Naive B cell (primary cell): ENCODE measurements around the gene CHRNE. TPM values are rescaled to one million over a fixed set of nuclear protein-coding genes. Genes with fewer than 3 reads are reported as not detected.

Source experiments
- ATAC-seq, 2 donors: fragments of 150-1000 bp; cut with Tn5 transposase; 2 replicates each; pipeline ENCODE4 v1.10.0; 2021; ENCODE audit warnings: low read depth in 2 of 2, mild to moderate bottlenecking in 2 of 2, moderate library complexity in 2 of 2
- DNase-seq: peaks from one replicate; pipeline ENCODE4 v3.0.0; 2022
- H3K27ac Mint-ChIP-seq, 6 donors: one replicate each; pipeline ENCODE4 v1.8.0; 2020 to 2022; ENCODE audit warnings: mild to moderate bottlenecking in 6 of 6, mixed read lengths in 6 of 6, moderate library complexity in 5 of 6, inconsistent platforms in 2 of 6
- H3K27me3 Mint-ChIP-seq, 3 donors: one replicate each; pipeline ENCODE4 v1.8.0; 2021 to 2022; ENCODE audit warnings: mixed read lengths in 3 of 3, mild to moderate bottlenecking in 1 of 3
- H3K36me3 Mint-ChIP-seq, 2 donors: one replicate each; pipeline ENCODE4 v1.8.0; 2020 to 2022; ENCODE audit warnings: mixed read lengths in 2 of 2, inconsistent platforms in 1 of 2, mild to moderate bottlenecking in 1 of 2
- H3K4me1 Mint-ChIP-seq, 3 donors: one replicate each; pipeline ENCODE4 v1.8.0; 2020 to 2022; ENCODE audit warnings: mixed read lengths in 3 of 3, inconsistent platforms in 1 of 3, mild to moderate bottlenecking in 1 of 3, moderate library complexity in 1 of 3
- H3K4me3 Mint-ChIP-seq, 8 donors: one replicate each; pipeline ENCODE4 v1.8.0; 2020 to 2022; ENCODE audit warnings: mild to moderate bottlenecking in 8 of 8, mixed read lengths in 8 of 8, moderate library complexity in 8 of 8, inconsistent platforms in 2 of 8
- H3K9me3 Mint-ChIP-seq, 7 donors: one replicate each; pipeline ENCODE4 v1.8.0; 2020 to 2022; ENCODE audit warnings: mixed read lengths in 7 of 7, mild to moderate bottlenecking in 5 of 7, inconsistent platforms in 2 of 7, moderate library complexity in 1 of 7
- polyA plus RNA-seq, 6 donors: library from polyadenylated mRNA; unstranded; fragments of 300-500 nt; fragmentation: Illumina TruSeq; gene quantifications; one replicate each; pipeline ENCODE4 v1.2.3, GENCODE V29; 2021; ENCODE audit warnings: low read depth in 6 of 6

Gene CHRNE
- polyA plus RNA-seq, 6 donors from 2014 or later: 0.18 to 0.59 (median 0.37) TPM; not detected in 1

GRCh38 chr17:4945176-4945943 is 42.5 kb upstream of the CHRNE start:
- Mint-ChIP-seq H3K27me3 (no peaks in the 10 kb centered on the region), H3K4me1 (peaks cover 64 to 71% (median 71%) of the 10 kb centered on the region in 3 donors), H3K9me3 (no peaks in the 10 kb centered on the region), H3K36me3 (peaks cover 14 to 46% of the 10 kb centered on the region in 2 donors), H3K4me3 (peak overlapping the region; percentile 6 to 100 (median 98)), H3K27ac (peak overlapping the region; percentile 64 to 98 (median 84))
- DNase-seq: no peak
- no peak for ATAC-seq

- Mint-ChIP-seq H3K4me1 (peaks cover 67 to 72% (median 68%) of the 10 kb centered on the region in 3 donors), H3K9me3 (no peaks in the 10 kb centered on the region), H3K36me3 (peaks cover 19 to 46% of the 10 kb centered on the region in 2 donors), H3K27ac (peak overlapping the region; percentile 67 to 98 (median 87)), H3K27me3 (no peaks in the 10 kb centered on the region), H3K4me3 (peak overlapping the region; percentile 71 to 100 (median 98))
- no peak for ATAC-seq
- DNase-seq: no peak
These were observed 41.8 kb upstream of the CHRNE start for GRCh38 chr17:4944554-4945175.

GRCh38 chr17:4944163-4944553 is 41.3 kb upstream of the CHRNE start:
- H3K4me1 Mint-ChIP-seq: peaks cover 68 to 76% (median 71%) of the 10 kb centered on the region in 3 donors
- H3K27ac Mint-ChIP-seq: peak overlapping the region in 5 of 6 donors; percentile 78 to 98 (median 88)
- ATAC-seq: no peak
- H3K36me3 Mint-ChIP-seq: peaks cover 19 to 46% of the 10 kb centered on the region in 2 donors
- H3K27me3 Mint-ChIP-seq: no peaks in the 10 kb centered on the region
- peak overlapping the region; percentile 71 to 100 (median 98) for H3K4me3 Mint-ChIP-seq
- DNase-seq: peak; percentile 49
- H3K9me3 Mint-ChIP-seq: no peaks in the 10 kb centered on the region

GRCh38 chr17:4942760-4943508 is 40.0 kb upstream of the CHRNE start:
- ATAC-seq (no peak), DNase-seq (no peak)
- peaks cover 19 to 46% of the 10 kb centered on the region in 2 donors for H3K36me3 Mint-ChIP-seq
- peak overlapping the region in 7 of 8 donors; percentile 22 to 100 (median 98) for H3K4me3 Mint-ChIP-seq
- no peaks in the 10 kb centered on the region for H3K9me3 Mint-ChIP-seq
- peaks cover 73 to 86% (median 74%) of the 10 kb centered on the region in 3 donors for H3K4me1 Mint-ChIP-seq
- peak overlapping the region in 4 of 6 donors; percentile 62 to 96 (median 73) for H3K27ac Mint-ChIP-seq
- no peaks in the 10 kb centered on the region for H3K27me3 Mint-ChIP-seq

- no peaks in the 10 kb centered on the region for H3K27me3 Mint-ChIP-seq
- DNase-seq: no peak
- peak overlapping the region; percentile 92 to 99 (median 99) for H3K4me3 Mint-ChIP-seq
- H3K4me1 Mint-ChIP-seq: peaks cover 64 to 83% (median 73%) of the 10 kb centered on the region in 3 donors
- no peak for ATAC-seq
- H3K36me3 Mint-ChIP-seq: peaks cover 13 to 36% of the 10 kb centered on the region in 2 donors
- H3K9me3 Mint-ChIP-seq: no peaks in the 10 kb centered on the region
- peak overlapping the region in 4 of 6 donors; percentile 27 to 98 (median 97) for H3K27ac Mint-ChIP-seq
These were observed 38.4 kb upstream of the CHRNE start for GRCh38 chr17:4941319-4941610.

- Mint-ChIP-seq H3K27me3 (no peaks in the 10 kb centered on the region), H3K4me3 (peak overlapping the region; percentile 92 to 99 (median 99)), H3K9me3 (no peaks in the 10 kb centered on the region), H3K4me1 (peaks cover 62 to 79% (median 75%) of the 10 kb centered on the region in 3 donors), H3K27ac (peak overlapping the region; percentile 93 to 98 (median 96)), H3K36me3 (peaks cover 11 to 34% of the 10 kb centered on the region in 2 donors)
- DNase-seq: no peak
- no peak for ATAC-seq
These were observed 37.8 kb upstream of the CHRNE start for GRCh38 chr17:4940555-4941318.

- H3K27ac Mint-ChIP-seq: peak within 1 kb of the TSS; percentile 93 to 98 (median 96)
- peaks cover 5 to 26% of the 10 kb centered on the region in 2 donors for H3K36me3 Mint-ChIP-seq
- H3K9me3 Mint-ChIP-seq: no peaks in the 10 kb centered on the region
These were observed 37.1 kb upstream of the CHRNE start, which contains the start of the genes RNF167 and SLC25A11 for GRCh38 chr17:4939796-4940554. Gene RNF167, plus strand, starts transcription at chr17:4940268. Its CDS starts 642 bp downstream, at chr17:4940910. Gene SLC25A11, minus strand, starts transcription at chr17:4940046. Its CDS starts 136 bp downstream, at chr17:4939910.

GRCh38 chr17:4939546-4939795 is 36.6 kb upstream of the CHRNE start:
- H3K9me3 Mint-ChIP-seq: no peaks in the 10 kb centered on the region
- peaks cover 51 to 69% (median 66%) of the 10 kb centered on the region in 3 donors for H3K4me1 Mint-ChIP-seq
- DNase-seq (no peak), ATAC-seq (peak; percentile 1)
- H3K36me3 Mint-ChIP-seq: peaks cover 5 to 25% of the 10 kb centered on the region in 2 donors
- H3K4me3 Mint-ChIP-seq: peak overlapping the region; percentile 92 to 99 (median 99)
- H3K27me3 Mint-ChIP-seq: peaks cover under 1 to 2% (median 2%) of the 10 kb centered on the region in 3 donors
- peak overlapping the region in 2 of 6 donors; percentile 96 to 98 for H3K27ac Mint-ChIP-seq

More at GRCh38 chr17:4939796-4940554, 37.1 kb upstream of the CHRNE start, which contains the start of the genes RNF167 and SLC25A11:
- DNase-seq (peak; percentile 96), ATAC-seq (peak; percentile 86)
- Mint-ChIP-seq H3K4me3 (peak within 1 kb of the TSS; percentile 92 to 99 (median 99)), H3K4me1 (peaks cover 54 to 71% (median 69%) of the 10 kb centered on the region in 3 donors), H3K27me3 (no peaks in the 10 kb centered on the region)

- Mint-ChIP-seq H3K27ac (peak overlapping the region; percentile 26 to 98 (median 56)), H3K4me3 (peak overlapping the region; percentile 92 to 99 (median 99)), H3K36me3 (peaks cover 5 to 20% of the 10 kb centered on the region in 2 donors), H3K9me3 (no peaks in the 10 kb centered on the region), H3K27me3 (peaks cover 6 to 8% (median 7%) of the 10 kb centered on the region in 3 donors), H3K4me1 (peaks cover 51 to 69% (median 66%) of the 10 kb centered on the region in 3 donors)
- DNase-seq: no peak
- no peak for ATAC-seq
These were observed 36.0 kb upstream of the CHRNE start for GRCh38 chr17:4938688-4939545.

GRCh38 chr17:4938069-4938491 is 35.2 kb upstream of the CHRNE start:
- peak overlapping the region in 2 of 6 donors; percentile 47 to 67 for H3K27ac Mint-ChIP-seq
- no peaks in the 10 kb centered on the region for H3K9me3 Mint-ChIP-seq
- H3K36me3 Mint-ChIP-seq: peaks cover 5 to 17% of the 10 kb centered on the region in 2 donors
- H3K4me3 Mint-ChIP-seq: peak overlapping the region; percentile 66 to 99 (median 98)
- H3K4me1 Mint-ChIP-seq: peaks cover 54 to 69% (median 68%) of the 10 kb centered on the region in 3 donors
- H3K27me3 Mint-ChIP-seq: peaks cover 11 to 15% (median 15%) of the 10 kb centered on the region in 3 donors
- no peak for ATAC-seq
- DNase-seq: no peak

GRCh38 chr17:4937553-4937952 is 34.7 kb upstream of the CHRNE start:
- Mint-ChIP-seq H3K36me3 (peaks cover 5 to 12% of the 10 kb centered on the region in 2 donors), H3K9me3 (no peaks in the 10 kb centered on the region), H3K4me3 (peak overlapping the region in 6 of 8 donors; percentile 8 to 99 (median 98)), H3K27ac (peak overlapping the region in 2 of 6 donors; percentile 22 to 58), H3K27me3 (peaks cover 12 to 21% (median 19%) of the 10 kb centered on the region in 3 donors), H3K4me1 (peaks cover 54 to 66% (median 64%) of the 10 kb centered on the region in 3 donors)
- DNase-seq: no peak
- ATAC-seq: no peak
